PC-9 (cell line): ENCODE results near the gene NPTN. TPM values are rescaled to one million over a fixed set of nuclear protein-coding genes. Genes with fewer than 3 reads are reported as not detected.

Experiments
- BruUV-seq: library from RNA; stranded (reverse); fragments of 400-500 nt; replicated peaks from 2 replicates; lab custom pipeline; 2021; lab: Mats Ljungman, UMichigan
- CTCF ChIA-PET: fragments of 300-600 bp; sonication (Branson Sonifier 250); formaldehyde crosslinking; loops from one replicate; lab custom pipeline; 2022; ENCODE audit warnings: antibody characterized with exemption; lab: Charles Lee
- POLR2A ChIA-PET: fragments of 300-600 bp; sonication (Branson Sonifier 250); formaldehyde crosslinking; loops from one replicate; lab custom pipeline; 2022; ENCODE audit warnings: antibody characterized with exemption; ENCODE audit not compliant: unreplicated experiment; lab: Charles Lee
- DNase-seq, 2 experiments: peaks; one replicate each; pipeline versions ENCODE4 v3.0.0 to v3.0.0-alpha.2; 2015 to 2022; ENCODE audit warnings: mixed read lengths in 1 of 2
- H2AFZ ChIP-seq: fragments of 200-600 bp; sonication (generic); 2 replicates; pipeline ENCODE4 v1.8.1; 2017; ENCODE audit warnings: antibody characterized with exemption
- H3F3A ChIP-seq: fragments of 200-600 bp; sonication (generic); 2 replicates; pipeline ENCODE4 v1.8.1; 2017; ENCODE audit warnings: antibody characterized with exemption, mild to moderate bottlenecking, low read depth; ENCODE audit not compliant: insufficient read depth
- H3K27ac ChIP-seq: fragments of 200-600 bp; sonication (generic); 2 replicates; pipeline ENCODE4 v1.6.1; 2016; ENCODE audit warnings: mixed run types
- H3K27me3 ChIP-seq: fragments of 200-600 bp; sonication (generic); 2 replicates; pipeline ENCODE4 v1.6.1; 2016; ENCODE audit warnings: low read depth, mixed run types; ENCODE audit not compliant: insufficient read depth
- H3K36me3 ChIP-seq: fragments of 200-600 bp; sonication (generic); 2 replicates; pipeline ENCODE4 v1.6.1; 2016; ENCODE audit warnings: low read depth, mixed run types
- H3K4me1 ChIP-seq: fragments of 200-600 bp; sonication (generic); replicated peaks from 2 replicates; pipeline ENCODE4 v1.6.1; 2016; ENCODE audit warnings: mixed run types; ENCODE audit not compliant: insufficient read depth
- H3K4me2 ChIP-seq: fragments of 200-600 bp; sonication (generic); 2 replicates; pipeline ENCODE4 v1.6.1; 2017; ENCODE audit warnings: mixed run types
- H3K4me3 ChIP-seq: fragments of 200-600 bp; sonication (generic); 2 replicates; pipeline ENCODE4 v1.6.1; 2016; ENCODE audit warnings: mixed run types
- H3K79me2 ChIP-seq: fragments of 200-600 bp; sonication (generic); 2 replicates; pipeline ENCODE4 v1.6.1; 2017; ENCODE audit warnings: low read depth, mixed run types
- H3K9me2 ChIP-seq: fragments of 200-600 bp; sonication (generic); 2 replicates; pipeline ENCODE4 v1.8.1; 2017; ENCODE audit warnings: mild to moderate bottlenecking; ENCODE audit not compliant: insufficient read depth
- H3K9me3 ChIP-seq: fragments of 200-600 bp; sonication (generic); 2 replicates; pipeline ENCODE4 v1.8.1; 2016; ENCODE audit warnings: low read depth; ENCODE audit not compliant: insufficient read depth
- H4K20me1 ChIP-seq: fragments of 200-600 bp; sonication (generic); 2 replicates; pipeline ENCODE4 v1.8.1; 2017; ENCODE audit not compliant: insufficient read depth
- EZH2 ChIP-seq: fragments of 200-600 bp; sonication (generic); IDR thresholded peaks from 2 replicates; pipeline ENCODE4 v1.8.0; 2017; ENCODE audit warnings: antibody characterized with exemption, low read depth
- intact Hi-C: fragments of 100-400 bp; cut with micrococcal nuclease; formaldehyde crosslinking; loops from one replicate; pipeline ENCODE4 v1.10.0; 2022; ENCODE audit not compliant: unreplicated experiment
- total RNA-seq: library from RNA; stranded (reverse); gene quantifications from 2 replicates; pipeline ENCODE4 v1.2.3, GENCODE V29; 2021
- TF ChIP-seq, protein P1 (sequence below): fragments of 200-600 bp; sonication (generic); conservative IDR thresholded peaks from 2 replicates; pipeline ENCODE4 v1.6.1; 2017; ENCODE audit warnings: mixed run types, antibody characterized with exemption, mild to moderate bottlenecking, moderate library complexity

NPTN gene
- total RNA-seq, 1 experiment from 2014 or later, result 101 TPM

- Histone ChIP-seq H3K79me2 (peaks cover 89% of the 10 kb centered on the region), H3K27ac (no peak overlapping the region), H4K20me1 (peaks cover 44% of the 10 kb centered on the region), H3K4me3 (no peak overlapping the region), H3F3A (no peaks in the 10 kb centered on the region; the same call in 1 of the 2 replicates), H3K4me1 (no peaks in the 10 kb centered on the region), H2AFZ (no peak overlapping the region), H3K9me3 (no peaks in the 10 kb centered on the region), H3K4me2 (no peak overlapping the region), H3K36me3 (no peaks in the 10 kb centered on the region), H3K9me2 (no peaks in the 10 kb centered on the region), H3K27me3 (no peaks in the 10 kb centered on the region)
- CTCF ChIA-PET, result interaction anchor here (0.6 kb wide), 1 partner anchor 819 kb away, joined by 4 read pairs; no protein-coding TSS in a partner anchor
- intact Hi-C loops, result no loop called here
- BruUV-seq, result no TSS peak
- no peak for DNase-seq
- POLR2A ChIA-PET, result interaction anchor here (0.6 kb wide), 1 partner anchor 15 kb away, joined by 11 read pairs; no protein-coding TSS in a partner anchor
- no peak for TF ChIP-seq EZH2
- TF ChIP-seq, protein P1, sequence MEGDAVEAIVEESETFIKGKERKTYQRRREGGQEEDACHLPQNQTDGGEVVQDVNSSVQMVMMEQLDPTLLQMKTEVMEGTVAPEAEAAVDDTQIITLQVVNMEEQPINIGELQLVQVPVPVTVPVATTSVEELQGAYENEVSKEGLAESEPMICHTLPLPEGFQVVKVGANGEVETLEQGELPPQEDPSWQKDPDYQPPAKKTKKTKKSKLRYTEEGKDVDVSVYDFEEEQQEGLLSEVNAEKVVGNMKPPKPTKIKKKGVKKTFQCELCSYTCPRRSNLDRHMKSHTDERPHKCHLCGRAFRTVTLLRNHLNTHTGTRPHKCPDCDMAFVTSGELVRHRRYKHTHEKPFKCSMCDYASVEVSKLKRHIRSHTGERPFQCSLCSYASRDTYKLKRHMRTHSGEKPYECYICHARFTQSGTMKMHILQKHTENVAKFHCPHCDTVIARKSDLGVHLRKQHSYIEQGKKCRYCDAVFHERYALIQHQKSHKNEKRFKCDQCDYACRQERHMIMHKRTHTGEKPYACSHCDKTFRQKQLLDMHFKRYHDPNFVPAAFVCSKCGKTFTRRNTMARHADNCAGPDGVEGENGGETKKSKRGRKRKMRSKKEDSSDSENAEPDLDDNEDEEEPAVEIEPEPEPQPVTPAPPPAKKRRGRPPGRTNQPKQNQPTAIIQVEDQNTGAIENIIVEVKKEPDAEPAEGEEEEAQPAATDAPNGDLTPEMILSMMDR, result no peak
Measured at GRCh38 chr15:73617301-73617831, 15.8 kb downstream of the NPTN start.

DNA sequence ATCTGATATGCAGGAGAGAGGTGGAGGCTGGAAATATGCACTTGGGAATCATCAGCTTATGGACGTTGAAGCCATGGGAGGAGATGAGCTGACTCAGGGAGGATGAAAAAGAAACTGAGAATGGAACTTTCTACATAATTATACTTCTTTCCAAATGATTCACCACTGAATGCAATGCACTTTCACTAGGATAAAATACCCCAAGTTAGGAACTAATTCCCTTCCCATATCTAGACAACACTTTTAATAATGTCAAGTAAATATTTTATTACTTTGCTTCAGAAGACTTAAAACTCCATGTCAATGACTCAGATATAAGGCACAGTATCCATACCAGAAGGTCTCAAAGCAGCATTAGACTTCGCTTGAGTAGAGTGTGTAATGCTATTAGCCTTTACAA, 24.2 kb downstream of the NPTN start:
- H4K20me1 ChIP-seq, result peaks cover 8% of the 10 kb centered on the region
- intact Hi-C loops, result no loop called here
- no peak overlapping the region for H2AFZ ChIP-seq
- H3K4me2 ChIP-seq, result no peak overlapping the region
- ChIA-PET POLR2A (no interaction called here), CTCF (no interaction called here)
- H3K27ac ChIP-seq, result no peak overlapping the region
- H3K36me3 ChIP-seq, result no peaks in the 10 kb centered on the region
- BruUV-seq, result no TSS peak
- H3K9me3 ChIP-seq, result no peaks in the 10 kb centered on the region
- H3K27me3 ChIP-seq, result no peaks in the 10 kb centered on the region
- peaks cover 94% of the 10 kb centered on the region for H3K79me2 ChIP-seq
- H3K4me1 ChIP-seq, result no peaks in the 10 kb centered on the region
- H3F3A ChIP-seq, result no peaks in the 10 kb centered on the region; the same call in 1 of the 2 replicates
- no peak for DNase-seq
- no peaks in the 10 kb centered on the region for H3K9me2 ChIP-seq
- TF ChIP-seq, protein P1, result no peak
- TF ChIP-seq EZH2, result no peak
- no peak overlapping the region for H3K4me3 ChIP-seq

GRCh38 chr15:73608475-73608874, 24.7 kb downstream of the NPTN start:
- H3K4me2 ChIP-seq, result no peak overlapping the region
- BruUV-seq, result no TSS peak
- CTCF ChIA-PET, result no interaction called here

More at GRCh38 chr15:73608475-73608874, 24.7 kb downstream of the NPTN start:
- Histone ChIP-seq H3K27ac (no peak overlapping the region), H4K20me1 (peaks cover 8% of the 10 kb centered on the region), H3K9me3 (no peaks in the 10 kb centered on the region), H3K36me3 (no peaks in the 10 kb centered on the region), H3K9me2 (no peaks in the 10 kb centered on the region), H3K4me3 (no peak overlapping the region), H3K27me3 (no peaks in the 10 kb centered on the region), H3F3A (no peaks in the 10 kb centered on the region; the same call in 1 of the 2 replicates), H3K79me2 (peaks cover 94% of the 10 kb centered on the region), H3K4me1 (0 out of 2 replicates have a peak, but pooled peaks cover under 1% of the 10 kb centered on the region), H2AFZ (no peak overlapping the region)
- no peak for DNase-seq
- POLR2A ChIA-PET, result no interaction called here
- TF ChIP-seq, protein P1, result no peak
- TF ChIP-seq EZH2, result no peak
- intact Hi-C loops, result no loop called here
